Activated T-helper 1 cell treated with Interleukin-2 at 50 U/mL for 16 hours (primary cell): ENCODE data around the gene B3GALNT2.
"Not testable (repeated sequence)": the region's sequence is repeated elsewhere in the genome, so short reads cannot be mapped to it uniquely, and the experiment has no call there.

Experiments used
- DNase-seq: peaks from one replicate; pipeline ENCODE4 v3.0.0-alpha.2; 2020; ENCODE audit warnings: low read depth

The B3GALNT2 gene

DNA sequence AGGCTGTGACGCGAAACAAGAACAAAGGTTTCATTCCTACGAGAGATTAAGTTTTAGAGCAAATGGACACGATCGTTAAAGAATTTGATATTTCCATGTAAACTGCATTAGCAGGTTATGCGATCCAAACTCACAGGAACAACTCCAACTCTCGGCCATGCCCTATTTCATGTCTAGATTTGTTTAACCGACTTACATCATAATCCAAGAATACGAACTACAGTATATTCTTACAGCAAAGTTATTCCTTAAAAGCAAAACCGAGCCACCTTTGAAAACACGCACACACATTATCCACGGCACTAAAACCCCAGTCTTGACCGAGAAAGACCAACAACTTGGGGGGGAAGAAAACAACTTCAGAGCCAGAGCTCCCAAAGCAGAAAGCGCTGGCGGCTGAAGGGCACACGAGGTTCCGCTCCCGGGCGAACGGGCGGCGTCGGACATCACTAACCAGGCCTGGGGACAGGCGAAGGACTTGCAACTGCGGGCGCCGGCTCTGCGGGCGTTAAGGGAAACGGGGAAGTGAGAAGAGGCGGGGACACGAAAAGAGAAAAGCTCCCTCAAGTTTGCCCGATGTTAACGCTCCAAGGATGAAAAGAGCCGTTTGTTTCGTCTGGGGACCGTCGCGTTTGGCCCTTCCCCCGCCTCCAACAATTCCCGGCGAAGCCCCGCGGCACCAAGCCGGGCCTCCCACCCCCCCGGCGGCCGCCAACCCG lies 690 bp downstream of the B3GALNT2 start:
- DNase-seq = no peak

DNA sequence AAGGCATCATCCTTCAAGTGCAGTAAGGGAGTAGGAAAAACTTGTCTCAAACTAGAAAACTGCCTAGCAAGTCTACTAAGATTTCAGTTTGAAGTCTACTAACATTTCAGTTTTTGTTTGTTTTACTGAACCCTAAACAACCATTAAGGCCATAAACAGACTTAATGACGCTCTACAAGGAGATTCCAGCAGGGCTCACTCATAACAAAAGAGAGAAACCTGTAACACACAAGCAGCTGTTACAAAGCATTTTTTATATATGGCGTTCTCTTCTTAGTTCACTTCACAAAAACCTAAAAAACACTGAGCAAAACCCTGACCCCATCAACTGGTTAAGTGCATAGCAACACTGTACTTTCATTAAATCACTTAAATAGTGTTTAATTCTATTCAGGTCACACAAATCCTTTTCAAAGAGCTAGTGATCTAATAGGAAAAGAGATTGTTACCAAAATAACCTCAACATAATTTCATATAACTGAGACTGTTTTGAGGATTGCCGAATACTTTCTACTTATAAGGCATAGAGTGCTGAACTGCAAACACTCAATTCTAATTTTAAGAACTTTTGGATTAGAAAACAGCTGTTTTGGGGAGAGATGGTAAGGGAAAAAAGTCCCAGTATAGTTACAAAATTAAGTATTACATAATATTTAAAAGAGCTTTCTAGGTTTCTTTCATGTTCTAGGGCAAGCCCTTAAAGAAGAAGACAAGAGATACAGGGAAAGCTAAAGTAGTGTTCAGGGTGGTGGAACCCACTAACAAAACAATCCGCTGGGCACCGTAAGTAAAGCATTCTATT lies 1.4 kb downstream of the B3GALNT2 start:
- DNase-seq = no peak

GRCh38 chr1:235500971-235501540 lies 3.2 kb downstream of the B3GALNT2 start:
- DNase-seq = no peak

DNA sequence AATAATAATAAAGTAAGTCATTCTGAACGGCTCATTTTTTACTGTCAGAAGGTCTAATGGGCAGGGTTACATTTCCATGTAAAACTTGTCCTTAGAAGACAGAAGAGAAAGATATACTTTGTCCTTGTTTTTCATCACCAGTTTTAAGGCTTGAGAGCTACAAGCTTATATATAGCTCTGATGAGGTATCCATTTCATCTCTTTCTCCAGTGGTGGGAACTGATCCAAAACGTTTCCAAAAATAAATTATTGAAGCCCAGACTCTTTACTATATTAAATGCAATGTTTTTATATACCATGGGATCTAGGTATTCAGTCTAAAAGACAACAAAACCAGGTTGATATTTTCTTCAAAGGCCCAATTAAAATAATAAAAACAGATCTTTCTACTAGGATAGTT lies 8.7 kb downstream of the B3GALNT2 start:
- DNase-seq = no peak

- no peak for DNase-seq
Measured at GRCh38 chr1:235495030-235495429, 9.2 kb downstream of the B3GALNT2 start.

- no peak for DNase-seq
Measured at GRCh38 chr1:235494531-235494930, 9.7 kb downstream of the B3GALNT2 start.

GRCh38 chr1:235491644-235492043 lies 12.6 kb downstream of the B3GALNT2 start:
- no peak for DNase-seq

DNA sequence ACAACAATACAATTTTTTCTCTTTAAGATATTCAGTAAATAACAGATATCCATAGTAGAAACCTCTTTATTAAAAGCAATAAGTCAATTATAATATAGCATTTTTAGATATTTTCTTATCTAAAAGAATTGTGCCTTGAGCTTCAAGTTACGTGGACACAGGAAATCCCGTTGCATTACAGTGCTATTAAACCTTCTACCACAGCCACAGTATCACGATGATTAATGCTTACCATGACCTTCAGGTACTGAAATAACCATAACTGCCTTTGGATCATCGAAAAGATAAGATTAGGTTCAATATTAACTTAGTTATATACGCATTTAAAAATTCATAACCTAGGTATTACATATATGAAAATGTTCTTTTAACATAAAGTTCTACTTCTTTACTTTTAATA lies 17.9 kb downstream of the B3GALNT2 start:
- no peak for DNase-seq

GRCh38 chr1:235485558-235485957 lies 18.7 kb downstream of the B3GALNT2 start:
- DNase-seq = no peak

- no peak for DNase-seq
Measured at GRCh38 chr1:235483090-235483489, 21.2 kb downstream of the B3GALNT2 start.

DNA sequence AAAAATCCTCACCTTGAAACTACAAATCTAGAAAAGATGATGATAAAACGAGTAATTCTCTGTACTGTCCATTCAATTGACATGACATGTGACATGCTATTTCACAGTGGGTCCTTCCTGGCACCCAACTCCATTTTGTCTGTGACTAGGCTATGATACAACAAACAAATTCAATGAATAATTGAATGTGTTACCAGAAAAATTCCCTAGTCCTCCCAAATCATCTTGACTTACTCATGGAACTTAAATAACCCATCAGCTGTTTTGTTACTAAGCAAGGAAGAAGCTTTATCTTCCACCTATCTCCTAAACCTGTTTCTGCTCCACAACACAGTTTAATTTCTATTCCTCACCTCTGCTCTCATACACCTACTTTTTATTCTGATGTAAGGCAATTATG lies 30.4 kb downstream of the B3GALNT2 start:
- DNase-seq = no peak

GRCh38 chr1:235470741-235471439 lies 33.4 kb downstream of the B3GALNT2 start:
- no peak for DNase-seq

DNA sequence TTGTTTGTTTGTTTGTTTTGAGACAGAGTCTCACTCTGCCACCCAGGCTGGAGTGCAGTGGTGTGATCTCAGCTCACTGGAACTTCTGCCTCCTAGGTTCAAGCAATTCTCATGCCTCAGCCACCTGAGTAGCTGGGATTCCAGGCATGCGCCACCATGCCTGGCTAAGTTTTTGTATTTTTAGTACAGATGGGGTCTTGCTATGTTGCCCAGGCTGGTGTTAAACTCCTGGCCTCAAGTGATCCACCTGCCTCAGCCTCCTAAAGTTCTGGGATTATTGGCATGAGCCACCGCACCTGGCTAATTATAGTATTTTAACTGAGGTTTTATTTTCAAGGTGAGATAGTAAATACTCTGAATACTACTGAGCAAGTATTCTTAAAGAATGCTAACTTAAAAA lies 34.4 kb downstream of the B3GALNT2 start:
- not testable (repeated sequence) for DNase-seq

GRCh38 chr1:235468970-235469369 lies 35.3 kb downstream of the B3GALNT2 start:
- DNase-seq = no peak

DNA sequence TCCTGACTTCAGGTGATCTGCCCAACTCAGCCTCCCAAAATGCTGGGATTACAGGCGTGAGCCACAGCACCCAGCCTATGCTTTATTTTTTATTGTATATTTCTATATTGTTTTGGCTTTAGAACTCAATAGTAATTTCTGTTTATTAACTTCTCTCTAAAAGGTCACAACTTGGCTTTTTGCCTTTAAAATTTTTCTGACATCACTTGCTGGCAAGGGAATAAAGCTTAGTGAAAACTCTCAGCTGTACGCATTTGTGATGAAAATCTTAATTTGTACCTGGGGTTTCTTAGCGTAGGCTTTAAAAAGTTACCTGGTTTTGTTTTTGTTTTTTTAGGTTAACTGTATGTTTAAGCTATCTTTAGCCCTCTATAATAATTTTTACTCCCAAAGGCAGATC lies 36.2 kb downstream of the B3GALNT2 start:
- no peak for DNase-seq

- no peak for DNase-seq
Measured at GRCh38 chr1:235465066-235465465, 39.2 kb downstream of the B3GALNT2 start.

GRCh38 chr1:235462832-235463231 lies 41.4 kb downstream of the B3GALNT2 start:
- not testable (repeated sequence) for DNase-seq

GRCh38 chr1:235461954-235462353 lies 42.3 kb downstream of the B3GALNT2 start:
- no peak for DNase-seq

DNA sequence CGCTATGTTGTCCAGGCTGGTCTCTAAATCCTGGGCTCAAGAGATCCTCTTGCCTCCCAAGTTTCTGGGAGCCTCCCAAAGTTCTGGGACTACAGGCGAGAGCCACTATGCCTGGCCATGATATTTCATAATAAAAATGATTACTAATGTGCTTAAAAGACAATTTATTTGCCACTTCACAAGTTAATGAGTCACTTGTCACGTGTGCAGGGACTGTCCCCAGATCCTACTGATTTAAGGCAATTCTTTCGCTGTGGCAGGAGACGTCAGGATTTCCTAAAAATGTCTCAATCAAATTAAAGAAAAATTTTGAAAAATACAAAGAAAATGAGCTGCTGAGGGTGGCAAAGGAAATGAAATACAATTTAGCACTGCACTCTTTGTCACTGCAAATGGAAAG lies 43.5 kb downstream of the B3GALNT2 start:
- DNase-seq = no peak

GRCh38 chr1:235457856-235458255 lies 46.4 kb downstream of the B3GALNT2 start:
- DNase-seq = not testable (repeated sequence)

- no peak for DNase-seq
Measured at GRCh38 chr1:235455823-235456222, 48.4 kb downstream of the B3GALNT2 start.

- DNase-seq = no peak
Measured at GRCh38 chr1:235455097-235455496, 49.2 kb downstream of the B3GALNT2 start.

GRCh38 chr1:235454021-235454420 lies 50.2 kb downstream of the B3GALNT2 start:
- DNase-seq = no peak
